Neural progenitor cell (in vitro differentiated cells): ENCODE results near the gene MFAP4. TPM values are rescaled to one million over a fixed set of nuclear protein-coding genes. Genes with fewer than 3 reads are reported as not detected.

Experiments
- DNase-seq: peaks from one replicate; pipeline ENCODE4 v3.0.0-alpha.2; 2016; ENCODE audit warnings: low spot score
- H2AFZ ChIP-seq: fragments of 200-600 bp; sonication (generic); replicated peaks from 2 replicates; pipeline ENCODE4 v1.6.1; 2016; ENCODE audit warnings: antibody characterized with exemption
- H3F3A ChIP-seq: fragments of 200-600 bp; sonication (generic); 2 replicates; pipeline ENCODE4 v1.6.1; 2016; ENCODE audit warnings: antibody characterized with exemption, low read depth
- H3K27ac ChIP-seq: fragments of 200-600 bp; sonication (generic); 2 replicates; pipeline ENCODE4 v1.5.1; 2016; ENCODE audit warnings: mild to moderate bottlenecking
- H3K27me3 ChIP-seq: fragments of 200-600 bp; sonication (generic); 2 replicates; pipeline ENCODE4 v1.6.1; 2016; ENCODE audit warnings: mild to moderate bottlenecking, moderate library complexity
- H3K36me3 ChIP-seq: fragments of 200-600 bp; sonication (generic); 2 replicates; pipeline ENCODE4 v1.5.1; 2016
- H3K4me1 ChIP-seq: fragments of 200-600 bp; sonication (generic); 2 replicates; pipeline ENCODE4 v1.6.1; 2016; ENCODE audit warnings: mixed run types
- H3K4me2 ChIP-seq: fragments of 200-600 bp; sonication (generic); 2 replicates; pipeline ENCODE4 v1.6.1; 2016
- H3K4me3 ChIP-seq: fragments of 200-600 bp; sonication (generic); 2 replicates; pipeline ENCODE4 v1.5.1; 2016
- H3K79me2 ChIP-seq: fragments of 200-600 bp; sonication (generic); 2 replicates; pipeline ENCODE4 v1.6.1; 2016; ENCODE audit warnings: low read depth
- H3K9ac ChIP-seq: fragments of 200-600 bp; sonication (generic); 2 replicates; pipeline ENCODE4 v1.6.1; 2016
- H3K9me3 ChIP-seq: fragments of 200-600 bp; sonication (generic); 2 replicates; pipeline ENCODE4 v1.5.1; 2016; ENCODE audit warnings: low read depth
- H4K20me1 ChIP-seq: fragments of 200-600 bp; sonication (generic); 2 replicates; pipeline ENCODE4 v1.6.1; 2016; ENCODE audit warnings: low read depth
- H3K27ac Mint-ChIP-seq: 3 replicates; pipeline ENCODE4 v1.8.0; 2021; ENCODE audit warnings: mixed read lengths
- H3K27me3 Mint-ChIP-seq: 2 replicates; pipeline ENCODE4 v1.8.0; 2022; ENCODE audit warnings: low read depth, mild to moderate bottlenecking, inconsistent platforms, moderate library complexity, mixed read lengths; ENCODE audit not compliant: insufficient read depth
- H3K36me3 Mint-ChIP-seq: 3 replicates; pipeline ENCODE4 v1.8.0; 2021; ENCODE audit warnings: mixed read lengths
- H3K4me1 Mint-ChIP-seq: 3 replicates; pipeline ENCODE4 v1.8.0; 2021; ENCODE audit warnings: mixed read lengths
- H3K4me3 Mint-ChIP-seq: 3 replicates; pipeline ENCODE4 v1.8.0; 2021; ENCODE audit warnings: mild to moderate bottlenecking, moderate library complexity, mixed read lengths
- H3K9me3 Mint-ChIP-seq: 3 replicates; pipeline ENCODE4 v1.8.0; 2020; ENCODE audit warnings: mixed read lengths
- EZH2 ChIP-seq: fragments of 200-600 bp; sonication (generic); IDR thresholded peaks from 2 replicates; pipeline ENCODE4 v1.6.1; 2017; ENCODE audit warnings: antibody characterized with exemption, mild to moderate bottlenecking, moderate library complexity
- EZH2phosphoT487 ChIP-seq: fragments of 200-600 bp; sonication (generic); IDR thresholded peaks from 2 replicates; pipeline ENCODE4 v1.6.1; 2017; ENCODE audit warnings: antibody characterized with exemption
- total RNA-seq: library from RNA; depleted of rRNA; stranded (reverse); fragments of >200 nt; gene quantifications from 2 replicates; pipeline ENCODE4 v1.2.3, GENCODE V29; 2015; ENCODE audit warnings: low replicate concordance
- TF ChIP-seq, protein P1 (sequence below): fragments of 200-600 bp; sonication (generic); IDR thresholded peaks from 2 replicates; pipeline ENCODE4 v1.5.1; 2017; ENCODE audit warnings: antibody characterized with exemption, mild to moderate bottlenecking

MFAP4 gene
- total RNA-seq, 1 donor from 2014 or later: not detected

GRCh38 chr17:19403021-19403420, 16.0 kb upstream of the MFAP4 start:
- Mint-ChIP-seq H3K4me3 (no peak overlapping the region), H3K27me3 (peaks cover 3% of the 10 kb centered on the region), H3K27ac (no peak overlapping the region), H3K36me3 (peaks cover 1% of the 10 kb centered on the region), H3K4me1 (peaks cover 2% of the 10 kb centered on the region), H3K9me3 (no peaks in the 10 kb centered on the region)
- H3K4me1 ChIP-seq: peaks cover 3% of the 10 kb centered on the region
- no peak overlapping the region for H3K4me3 ChIP-seq
- no peaks in the 10 kb centered on the region for H3K9me3 ChIP-seq
- no peaks in the 10 kb centered on the region for H3K79me2 ChIP-seq
- H3K27ac ChIP-seq: no peak overlapping the region
- H3K27me3 ChIP-seq: no peaks in the 10 kb centered on the region
- no peak overlapping the region for H3K4me2 ChIP-seq
- no peak overlapping the region for H3K9ac ChIP-seq
- H3F3A ChIP-seq: no peaks in the 10 kb centered on the region
- no peak for DNase-seq
- no peaks in the 10 kb centered on the region for H3K36me3 ChIP-seq
- H4K20me1 ChIP-seq: no peaks in the 10 kb centered on the region
- no peak for TF ChIP-seq EZH2phosphoT487
- TF ChIP-seq, protein P1, sequence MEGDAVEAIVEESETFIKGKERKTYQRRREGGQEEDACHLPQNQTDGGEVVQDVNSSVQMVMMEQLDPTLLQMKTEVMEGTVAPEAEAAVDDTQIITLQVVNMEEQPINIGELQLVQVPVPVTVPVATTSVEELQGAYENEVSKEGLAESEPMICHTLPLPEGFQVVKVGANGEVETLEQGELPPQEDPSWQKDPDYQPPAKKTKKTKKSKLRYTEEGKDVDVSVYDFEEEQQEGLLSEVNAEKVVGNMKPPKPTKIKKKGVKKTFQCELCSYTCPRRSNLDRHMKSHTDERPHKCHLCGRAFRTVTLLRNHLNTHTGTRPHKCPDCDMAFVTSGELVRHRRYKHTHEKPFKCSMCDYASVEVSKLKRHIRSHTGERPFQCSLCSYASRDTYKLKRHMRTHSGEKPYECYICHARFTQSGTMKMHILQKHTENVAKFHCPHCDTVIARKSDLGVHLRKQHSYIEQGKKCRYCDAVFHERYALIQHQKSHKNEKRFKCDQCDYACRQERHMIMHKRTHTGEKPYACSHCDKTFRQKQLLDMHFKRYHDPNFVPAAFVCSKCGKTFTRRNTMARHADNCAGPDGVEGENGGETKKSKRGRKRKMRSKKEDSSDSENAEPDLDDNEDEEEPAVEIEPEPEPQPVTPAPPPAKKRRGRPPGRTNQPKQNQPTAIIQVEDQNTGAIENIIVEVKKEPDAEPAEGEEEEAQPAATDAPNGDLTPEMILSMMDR: no peak
- TF ChIP-seq EZH2: no peak
- H2AFZ ChIP-seq: no peak overlapping the region

- no peak for DNase-seq
- no peak overlapping the region for H3K27ac Mint-ChIP-seq
- no peak for TF ChIP-seq EZH2phosphoT487
- H3K4me3 ChIP-seq: no peak overlapping the region
- H3K27ac ChIP-seq: no peak overlapping the region
- peaks cover 1% of the 10 kb centered on the region for H3K36me3 Mint-ChIP-seq
- H3K4me1 ChIP-seq: peaks cover 10% of the 10 kb centered on the region
- no peaks in the 10 kb centered on the region for H3F3A ChIP-seq
- no peaks in the 10 kb centered on the region for H3K36me3 ChIP-seq
- H3K27me3 Mint-ChIP-seq: peaks cover 2% of the 10 kb centered on the region
- no peak overlapping the region for H3K9ac ChIP-seq
- peaks cover 2% of the 10 kb centered on the region for H3K4me1 Mint-ChIP-seq
- H3K9me3 Mint-ChIP-seq: no peaks in the 10 kb centered on the region
- H3K4me3 Mint-ChIP-seq: no peak overlapping the region
- no peak overlapping the region for H2AFZ ChIP-seq
- no peaks in the 10 kb centered on the region for H4K20me1 ChIP-seq
- no peaks in the 10 kb centered on the region for H3K9me3 ChIP-seq
- H3K27me3 ChIP-seq: no peaks in the 10 kb centered on the region
- no peaks in the 10 kb centered on the region for H3K79me2 ChIP-seq
- H3K4me2 ChIP-seq: no peak overlapping the region
These were observed 15.2 kb upstream of the MFAP4 start for GRCh38 chr17:19402171-19402570.

DNA sequence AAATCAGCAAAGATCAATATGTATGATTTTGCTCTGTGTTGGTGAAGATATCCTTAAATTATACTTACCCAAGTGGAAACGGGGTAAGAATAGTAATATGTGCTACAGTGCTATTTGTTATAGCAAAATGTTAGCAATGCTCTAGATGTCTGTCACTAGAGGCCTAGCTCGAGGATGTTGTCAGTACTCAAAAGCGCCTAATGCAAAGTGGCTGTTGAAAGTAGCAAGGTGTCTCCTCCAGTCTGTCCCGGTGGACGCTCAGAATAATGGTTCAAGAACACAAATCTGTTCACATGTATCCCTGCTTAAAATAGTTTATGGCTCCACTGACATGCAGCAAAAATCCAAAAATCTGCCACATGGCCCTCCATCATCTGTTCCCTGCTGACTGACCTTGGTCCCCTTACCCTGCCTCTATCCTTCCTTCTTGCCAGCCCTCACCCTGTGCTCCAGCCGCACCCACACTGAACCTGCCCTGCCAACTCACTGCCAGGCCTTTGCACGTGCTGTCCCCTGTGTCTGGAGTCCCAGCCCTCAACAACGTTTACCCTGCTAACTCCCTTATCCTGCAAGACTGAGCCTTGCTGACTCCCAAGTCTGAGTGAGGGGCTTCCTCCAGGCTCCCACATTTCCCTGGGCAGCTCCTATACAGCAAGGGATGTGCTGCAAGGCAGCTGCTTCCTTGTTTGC, 14.5 kb upstream of the MFAP4 start:
- Histone ChIP-seq H3K36me3 (no peaks in the 10 kb centered on the region), H4K20me1 (no peaks in the 10 kb centered on the region), H3K79me2 (no peaks in the 10 kb centered on the region), H3K9me3 (no peaks in the 10 kb centered on the region), H3K27ac (no peak overlapping the region), H3K4me2 (no peak overlapping the region), H3F3A (no peaks in the 10 kb centered on the region), H3K9ac (no peak overlapping the region), H3K27me3 (no peaks in the 10 kb centered on the region), H3K4me1 (peaks cover 10% of the 10 kb centered on the region), H3K4me3 (no peak overlapping the region), H2AFZ (no peak overlapping the region)
- no peak for DNase-seq
- Mint-ChIP-seq H3K4me1 (peaks cover 2% of the 10 kb centered on the region), H3K4me3 (no peak overlapping the region), H3K36me3 (peaks cover 1% of the 10 kb centered on the region), H3K27ac (peak overlapping the region; percentile 47), H3K9me3 (no peaks in the 10 kb centered on the region), H3K27me3 (no peaks in the 10 kb centered on the region)
- TF ChIP-seq EZH2phosphoT487 (no peak), EZH2 (no peak)
- TF ChIP-seq, protein P1: no peak

DNA sequence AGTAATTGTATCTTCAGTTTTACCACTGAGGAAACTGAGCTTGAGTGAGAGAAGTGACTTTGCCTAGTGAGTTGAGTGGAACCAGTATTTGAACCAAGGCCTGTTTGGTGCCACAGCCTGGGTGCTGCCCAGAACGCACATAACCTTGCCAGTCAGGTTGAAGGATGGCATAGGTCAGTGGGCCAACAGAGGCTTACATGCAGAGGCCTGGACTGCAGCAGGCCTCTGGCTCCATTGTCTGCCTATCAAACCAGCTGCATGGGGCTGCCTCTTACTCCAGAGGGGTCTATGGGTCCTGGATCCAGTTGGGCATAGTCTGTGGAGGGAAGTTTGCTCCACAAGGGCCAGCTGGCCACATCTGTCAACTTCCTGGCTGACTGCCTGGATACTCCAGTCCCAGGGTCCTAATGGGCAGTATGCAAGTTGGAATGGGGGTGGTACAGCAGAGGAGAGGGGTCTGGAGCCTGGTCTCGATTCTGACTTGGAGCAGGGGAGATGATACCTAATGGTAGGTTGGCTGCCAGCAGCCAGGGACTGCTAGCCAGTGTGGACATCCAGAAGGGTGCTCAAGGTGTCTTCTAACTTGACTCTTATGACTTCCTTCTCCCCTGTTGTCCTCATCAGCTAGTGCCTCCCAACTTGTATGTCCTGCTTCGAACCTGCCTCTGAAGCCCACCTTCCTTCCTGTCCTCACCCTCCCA, 12.9 kb upstream of the MFAP4 start:
- H2AFZ ChIP-seq: no peak overlapping the region
- H3K4me3 ChIP-seq: no peak overlapping the region
- no peaks in the 10 kb centered on the region for H3K36me3 ChIP-seq
- H3K9ac ChIP-seq: no peak overlapping the region
- TF ChIP-seq, protein P1: no peak
- TF ChIP-seq EZH2phosphoT487: no peak
- TF ChIP-seq EZH2: no peak
- H3K4me1 Mint-ChIP-seq: peaks cover 2% of the 10 kb centered on the region
- no peaks in the 10 kb centered on the region for H3K79me2 ChIP-seq
- no peak overlapping the region for H3K4me2 ChIP-seq
- H3K9me3 Mint-ChIP-seq: no peaks in the 10 kb centered on the region
- no peak overlapping the region for H3K27ac Mint-ChIP-seq
- peaks cover 10% of the 10 kb centered on the region for H3K4me1 ChIP-seq
- no peaks in the 10 kb centered on the region for H4K20me1 ChIP-seq
- no peaks in the 10 kb centered on the region for H3K9me3 ChIP-seq
- no peak overlapping the region for H3K27ac ChIP-seq
- H3K36me3 Mint-ChIP-seq: peaks cover 1% of the 10 kb centered on the region
- no peak overlapping the region for H3K4me3 Mint-ChIP-seq
- H3K27me3 ChIP-seq: no peaks in the 10 kb centered on the region
- no peaks in the 10 kb centered on the region for H3F3A ChIP-seq
- no peak for DNase-seq
- no peaks in the 10 kb centered on the region for H3K27me3 Mint-ChIP-seq
